Stimulated activated CD8-positive, alpha-beta memory T cell treated with anti-CD3 and anti-CD28 coated beads, Interleukin-7, amount 100 ng/mL, for 48 hours (primary cell): ENCODE data around the gene PDXDC1.
A peak's percentile ranks its signal among the peaks of the same experiment; 100 is the strongest.
"Not testable (repeated sequence)": the region's sequence is repeated elsewhere in the genome, so short reads cannot be mapped to it uniquely, and the experiment has no call there.

ENCODE experiments used
- DNase-seq, 2 donors: peaks; one replicate each; pipeline ENCODE4 v3.0.0-alpha.2; 2020; ENCODE audit warnings: low read depth in 1 of 2; ENCODE audit errors: extremely low read depth in 1 of 2

Gene PDXDC1

DNA sequence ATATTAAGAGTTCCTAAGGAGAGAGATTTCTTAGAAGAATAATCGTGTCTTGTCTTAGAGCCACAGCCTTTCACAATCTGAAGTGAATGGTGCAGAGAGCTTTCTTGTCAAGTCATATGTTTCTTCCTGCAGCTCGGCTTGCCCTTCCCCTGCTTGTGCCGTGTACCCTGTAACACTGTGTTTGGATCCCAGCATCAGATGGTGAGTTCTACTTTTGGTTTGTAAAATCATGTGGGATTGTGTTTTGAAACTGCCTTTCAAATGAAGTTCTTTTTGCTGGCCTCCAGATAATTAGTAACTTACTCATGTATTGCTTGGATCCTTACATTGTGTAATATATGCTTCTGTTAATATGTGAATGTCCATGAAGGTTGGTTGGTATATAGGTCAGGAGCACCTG, 33.8 kb downstream of the PDXDC1 start:
- DNase-seq: not testable (repeated sequence)

DNA sequence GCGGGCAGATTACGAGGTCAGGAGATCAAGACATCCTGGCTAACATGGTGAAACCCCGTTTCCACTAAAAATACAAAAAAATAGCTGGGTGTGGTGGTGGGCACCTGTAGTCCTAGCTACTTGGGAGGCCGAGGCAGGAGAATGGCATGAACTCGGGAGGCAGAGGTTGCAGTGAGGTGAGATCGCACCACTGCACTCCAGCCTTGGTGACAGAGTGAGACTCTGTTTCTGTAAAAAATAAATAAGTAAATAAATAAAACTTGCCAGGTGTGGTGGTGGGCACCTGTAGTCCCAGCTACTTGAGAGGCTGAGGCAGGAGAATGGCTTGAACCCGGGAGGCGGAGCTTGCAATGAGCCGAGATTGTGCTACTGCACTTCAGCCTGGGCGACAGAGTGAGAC, 38.1 kb downstream of the PDXDC1 start:
- DNase-seq: not testable (repeated sequence)

DNA sequence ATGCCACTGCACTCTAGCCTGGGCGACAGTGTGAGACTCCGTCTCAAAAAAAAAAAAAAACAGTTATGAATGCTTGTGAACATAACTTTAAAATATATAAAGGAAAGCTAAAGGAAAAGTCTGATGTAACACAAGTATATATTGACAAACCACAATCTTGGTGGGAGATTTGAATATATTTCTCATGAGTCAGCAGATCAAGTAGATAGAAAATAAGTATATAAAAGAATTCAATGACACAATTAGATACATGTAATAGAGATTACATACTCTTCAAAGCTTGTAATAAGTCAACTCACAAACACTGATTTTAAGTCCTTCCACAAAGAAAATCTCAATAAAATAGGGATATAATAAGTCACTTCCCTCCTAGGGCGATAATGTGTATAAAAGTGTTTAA, 40.8 kb downstream of the PDXDC1 start:
- not testable (repeated sequence) for DNase-seq

DNA sequence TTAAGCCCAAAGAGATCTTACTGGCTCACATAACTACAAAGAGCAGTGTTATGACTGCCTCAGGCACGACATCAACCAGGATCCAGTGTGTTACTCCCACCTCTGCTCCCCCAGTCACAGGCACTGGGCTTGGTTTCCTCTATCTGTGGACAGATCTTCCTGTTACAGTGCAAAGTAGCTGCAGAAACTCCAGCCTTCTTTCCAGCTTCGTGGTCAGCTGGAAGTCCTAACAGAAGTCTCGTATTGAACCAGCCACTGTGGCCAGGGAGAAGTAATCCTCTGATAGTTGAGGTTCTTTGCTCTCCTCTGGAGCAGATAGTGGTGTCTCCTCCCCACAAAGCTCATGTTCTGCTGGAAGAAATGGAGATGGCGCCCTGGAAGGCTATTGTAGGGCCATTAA, 41.5 kb downstream of the PDXDC1 start:
- not testable (repeated sequence) for DNase-seq

DNA sequence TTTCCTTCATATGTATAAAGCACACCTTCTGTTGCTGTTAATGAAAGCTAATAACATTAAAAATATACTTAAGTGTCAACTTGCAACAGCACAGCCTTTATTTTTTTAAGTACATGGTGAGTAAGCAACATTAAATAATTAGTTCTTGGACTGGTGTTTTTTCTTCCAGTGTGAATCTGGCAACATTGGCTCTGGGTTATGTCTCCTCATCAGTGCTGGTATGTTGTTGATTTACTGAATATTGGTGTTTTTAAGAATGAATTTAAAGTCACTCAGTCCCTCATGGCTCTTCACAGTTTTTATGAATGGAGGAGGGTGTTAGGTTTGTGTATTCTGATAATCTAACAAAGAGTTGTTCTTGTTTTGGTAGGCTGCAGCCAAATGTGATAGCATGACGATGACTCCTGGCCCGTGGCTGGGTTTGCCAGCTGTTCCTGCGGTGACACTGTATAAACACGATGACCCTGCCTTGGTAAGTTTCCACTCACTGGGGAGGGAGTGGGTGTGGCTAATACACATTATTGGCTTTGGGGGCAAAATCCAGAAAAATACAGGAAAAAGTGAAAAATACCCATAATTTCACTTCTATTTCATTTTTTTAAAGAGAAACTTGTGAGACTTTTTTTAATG, 42.2 kb downstream of the PDXDC1 start:
- DNase-seq: not testable (repeated sequence)

DNA sequence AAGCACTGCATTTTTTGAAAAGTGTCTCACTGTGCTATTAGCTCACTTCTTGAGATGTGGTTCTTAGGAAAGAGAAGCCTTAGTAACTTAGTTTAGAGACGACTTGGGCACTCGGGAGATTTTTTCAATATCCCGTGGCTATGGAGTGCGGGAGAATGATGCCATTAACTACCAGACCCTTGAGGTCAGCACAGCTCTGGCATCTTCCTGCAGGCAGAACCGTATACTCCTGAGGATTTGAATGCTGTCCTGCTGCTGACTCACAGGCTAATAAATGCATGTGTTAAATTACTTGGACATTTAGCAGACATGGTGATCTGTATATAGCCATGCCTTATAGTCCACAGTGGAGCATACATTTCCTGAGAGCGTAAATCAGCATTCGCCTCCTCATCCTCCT, 46.6 kb downstream of the PDXDC1 start:
- not testable (repeated sequence) for DNase-seq

DNA sequence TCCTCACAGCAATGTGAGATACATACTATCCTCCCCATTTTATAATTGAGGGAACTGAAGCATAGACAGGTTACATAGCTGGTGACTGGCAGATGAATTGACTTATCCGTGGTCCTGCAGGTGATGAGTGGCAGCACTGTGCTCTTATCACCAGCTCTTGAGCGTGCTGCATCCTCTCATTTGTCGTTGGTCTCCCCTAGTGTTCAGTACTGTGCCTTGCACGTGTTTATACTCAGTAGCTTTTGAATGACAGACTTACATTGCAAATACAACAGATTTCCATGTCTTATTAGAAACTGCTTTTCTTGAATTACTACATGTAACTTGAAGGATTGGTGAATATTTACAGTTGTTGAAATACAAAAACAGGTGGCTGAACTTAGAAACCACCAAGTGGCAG, 47.4 kb downstream of the PDXDC1 start:
- DNase-seq: peak in 1 of 2 donors; percentile 12

DNA sequence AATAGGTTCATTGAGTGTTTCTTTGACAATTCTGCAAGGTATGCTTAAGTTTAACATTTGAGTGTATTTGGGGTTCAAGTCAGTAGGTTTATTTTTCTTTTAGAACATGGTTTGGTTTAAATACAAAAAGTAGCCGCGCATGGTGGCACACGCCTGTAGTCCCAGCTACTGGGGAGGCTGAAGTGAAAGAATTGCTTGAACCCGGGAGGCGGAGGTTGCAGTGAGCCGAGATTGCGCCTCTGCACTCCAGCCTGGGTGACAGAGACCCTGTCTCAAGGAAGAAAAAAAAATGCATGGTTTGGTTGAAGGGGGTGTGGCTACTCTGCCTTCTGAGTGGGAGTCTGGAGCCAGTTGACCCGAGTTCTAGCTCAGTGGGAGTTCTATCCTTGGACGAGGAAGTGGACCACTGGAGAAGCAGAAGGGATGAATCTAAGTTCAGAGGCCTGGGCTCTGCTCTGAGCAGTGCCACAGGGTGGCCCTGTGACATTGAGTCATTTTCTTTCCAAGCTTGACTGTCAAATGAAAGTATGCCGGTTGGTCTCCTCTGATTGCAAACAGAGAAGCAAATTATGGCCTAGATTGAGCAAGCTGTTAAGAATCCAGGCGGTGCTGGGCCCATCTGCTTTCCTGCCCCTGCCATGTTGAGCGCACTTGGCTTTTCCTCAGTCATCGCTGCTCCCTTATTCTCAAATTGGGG, 48.7 kb downstream of the PDXDC1 start:
- not testable (repeated sequence) for DNase-seq

DNA sequence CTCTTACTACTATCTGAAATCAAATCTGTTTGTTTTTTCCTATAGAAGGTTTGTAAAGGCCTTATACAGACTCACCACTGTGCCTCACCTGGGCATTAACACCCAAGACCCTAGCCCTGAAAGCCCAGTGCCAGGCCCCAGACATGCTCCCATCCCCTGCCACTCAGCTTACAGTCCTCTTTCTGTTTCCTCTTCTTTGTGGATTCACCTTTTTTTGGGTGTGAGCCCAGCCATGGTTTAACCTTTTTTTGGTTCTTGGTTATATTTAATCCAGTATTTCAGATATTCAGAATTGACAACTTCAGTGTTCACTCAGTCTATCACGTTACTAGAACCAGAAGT, 50.0 kb downstream of the PDXDC1 start:
- DNase-seq: not testable (repeated sequence)

DNA sequence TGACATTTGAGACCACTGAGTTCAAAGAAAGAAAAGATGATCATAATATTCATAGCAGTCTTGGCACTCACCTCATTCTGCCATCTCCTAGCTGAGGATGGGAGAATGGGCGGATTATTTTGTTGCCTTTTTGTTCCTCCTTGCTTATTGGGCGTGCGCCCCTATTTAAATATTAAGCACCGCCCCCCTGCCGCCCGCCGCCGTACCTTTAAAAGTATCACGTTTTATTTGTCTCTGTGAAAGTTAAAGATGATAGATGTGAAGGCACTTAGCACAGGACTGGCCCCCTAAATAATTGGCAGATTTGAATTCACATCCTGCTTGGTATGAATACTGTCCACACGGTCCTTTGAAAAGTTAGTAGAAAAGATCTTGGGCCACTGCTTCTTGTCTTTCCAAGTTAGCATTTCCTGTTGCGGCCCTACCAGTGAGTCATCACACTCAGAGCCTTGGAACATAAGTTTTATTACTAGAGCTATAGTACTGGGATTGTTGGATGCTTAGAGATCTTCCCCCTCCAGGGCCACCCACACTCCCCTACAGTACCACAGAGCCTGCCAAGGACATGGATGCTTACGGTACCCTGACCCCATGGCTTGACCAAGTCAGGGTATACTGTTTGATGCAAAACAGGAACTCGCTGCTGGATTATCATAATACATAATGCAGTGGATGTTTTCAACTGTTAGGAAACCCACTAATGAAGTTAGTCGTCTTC, 50.6 kb downstream of the PDXDC1 start:
- not testable (repeated sequence) for DNase-seq

DNA sequence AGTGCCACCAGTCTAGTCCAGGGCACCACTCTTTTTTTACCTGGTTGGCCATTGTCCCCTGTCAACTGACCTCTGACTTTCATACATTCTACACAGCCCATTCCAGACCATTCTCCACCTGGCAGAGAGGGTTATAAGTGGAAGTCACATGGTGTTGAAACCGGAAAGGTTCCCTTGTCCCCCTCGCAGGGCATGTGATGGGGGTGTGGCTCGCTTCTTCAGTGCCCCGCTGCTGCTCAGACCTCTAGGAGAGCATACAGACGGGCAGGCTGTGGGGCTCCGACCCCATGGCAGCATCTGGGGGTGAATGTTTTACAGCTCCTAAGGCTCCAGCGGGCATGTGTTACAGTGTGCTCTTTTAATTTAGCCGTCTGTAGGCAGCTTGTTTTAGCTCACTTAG, 52.2 kb downstream of the PDXDC1 start:
- not testable (repeated sequence) for DNase-seq

DNA sequence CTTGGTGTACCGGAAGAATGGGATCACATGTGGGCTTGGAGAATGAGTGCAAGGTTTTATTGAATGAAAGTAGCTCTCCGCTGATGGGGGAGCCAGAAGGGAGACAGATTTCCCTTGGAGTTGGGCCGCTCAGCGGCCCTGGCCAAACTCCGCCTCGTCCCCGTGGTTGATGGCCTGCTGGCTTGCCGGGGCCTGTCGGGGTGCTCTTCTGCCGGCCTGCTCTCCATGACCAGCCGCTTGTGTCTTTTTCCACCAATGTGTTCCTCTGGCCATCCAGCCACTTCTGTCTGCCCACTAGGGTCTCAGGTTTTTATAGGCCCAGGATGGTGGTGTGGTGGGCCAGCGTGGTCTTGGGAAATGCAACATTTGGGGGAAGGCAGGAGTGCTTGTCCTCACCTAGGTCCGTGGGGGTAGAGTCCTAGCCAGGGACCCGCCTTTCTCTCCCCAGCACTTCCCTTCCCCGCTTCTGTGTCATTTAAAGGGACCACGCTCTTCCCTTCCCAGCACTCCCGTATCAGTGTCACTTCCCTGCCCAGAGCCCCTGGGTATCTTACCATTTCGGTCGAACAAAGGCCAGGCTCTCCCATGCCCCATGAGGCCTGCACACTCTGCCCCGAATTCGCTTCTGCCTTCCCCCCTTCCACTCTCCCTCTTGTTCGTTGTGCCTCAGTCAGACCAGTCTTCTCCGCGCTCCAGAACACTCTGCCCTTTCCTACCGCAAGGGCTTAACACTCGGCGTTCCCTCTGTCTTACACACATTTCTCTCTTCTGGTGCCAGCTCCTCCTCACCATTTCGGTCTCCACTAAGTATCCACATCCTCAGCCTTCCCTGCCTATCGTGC, 52.9 kb downstream of the PDXDC1 start:
- not testable (repeated sequence) for DNase-seq

DNA sequence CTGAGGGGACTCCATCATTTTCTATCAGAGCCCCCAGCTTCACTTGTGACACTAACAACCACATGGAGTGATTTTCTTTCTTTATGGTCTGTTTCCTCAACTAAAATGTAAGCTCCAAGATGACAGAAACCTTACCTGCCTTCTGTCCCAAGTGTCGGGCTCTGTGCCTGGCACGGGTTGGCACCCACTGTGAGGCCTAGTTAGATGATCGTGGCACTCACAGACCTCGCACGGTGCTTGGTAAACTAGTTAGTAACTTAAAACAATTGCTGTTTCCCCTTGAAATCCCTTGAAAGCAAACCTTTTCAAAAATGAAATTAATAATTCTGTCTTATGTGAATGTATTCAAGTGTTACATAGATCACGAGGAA, 53.5 kb downstream of the PDXDC1 start:
- DNase-seq: not testable (repeated sequence)

DNA sequence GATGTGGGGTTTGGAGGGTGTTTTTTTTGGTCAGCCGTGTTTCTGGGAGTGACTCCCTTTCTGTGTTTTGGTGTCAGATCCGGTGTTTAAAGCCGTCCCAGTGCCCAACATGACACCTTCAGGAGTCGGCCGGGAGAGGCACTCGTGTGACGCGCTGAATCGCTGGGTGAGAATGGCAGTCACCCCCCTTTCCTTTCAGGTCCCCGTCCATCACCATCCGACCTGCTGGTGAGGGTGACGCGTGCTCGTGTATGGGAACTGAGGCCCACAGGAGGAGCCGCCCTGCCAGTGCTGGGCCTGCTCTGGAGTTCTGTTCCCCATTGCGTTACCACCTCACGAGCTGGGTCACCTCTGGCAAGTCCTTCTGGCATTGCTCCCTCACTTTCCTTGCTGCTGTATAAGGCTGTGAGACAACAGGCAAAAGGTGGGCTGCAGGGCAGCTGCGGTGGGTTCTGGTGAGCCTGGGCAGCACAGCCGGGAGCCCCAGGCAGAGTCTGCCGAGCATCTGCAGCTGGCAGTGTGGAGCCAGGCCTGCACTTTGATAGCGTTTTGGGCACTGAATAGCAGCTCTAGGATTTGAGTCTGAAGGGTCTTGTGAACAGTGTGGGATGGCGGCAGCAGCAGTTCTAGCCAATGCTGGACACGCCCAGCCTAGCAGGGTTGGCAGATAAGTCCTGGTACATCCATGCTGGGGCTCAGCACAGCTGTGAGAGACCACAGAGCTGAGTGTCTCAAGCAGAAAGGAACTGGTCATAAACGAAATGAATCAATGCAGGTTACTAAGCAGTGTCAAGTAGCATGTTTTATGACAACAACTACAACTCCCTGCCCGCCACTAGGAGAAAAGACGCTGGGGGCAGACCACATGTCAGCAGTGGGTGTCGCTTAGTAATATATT, 54.2 kb downstream of the PDXDC1 start:
- not testable (repeated sequence) for DNase-seq

DNA sequence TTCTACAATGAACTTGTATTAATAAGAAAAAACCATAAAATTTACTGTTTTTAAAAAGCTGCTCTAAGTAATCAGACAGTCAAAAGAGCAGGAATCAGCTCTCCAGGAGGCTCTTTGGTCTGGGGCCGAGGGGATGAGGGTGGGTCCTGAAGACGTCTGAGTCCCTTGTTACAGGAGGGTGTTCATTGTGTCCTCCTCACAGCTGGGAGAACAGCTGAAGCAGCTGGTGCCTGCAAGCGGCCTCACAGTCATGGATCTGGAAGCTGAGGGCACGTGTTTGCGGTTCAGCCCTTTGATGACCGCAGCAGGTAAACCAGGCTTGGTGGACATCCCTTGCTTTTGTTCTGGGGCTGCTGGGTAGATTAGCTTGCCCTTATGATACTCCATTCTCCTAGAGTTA, 54.9 kb downstream of the PDXDC1 start:
- not testable (repeated sequence) for DNase-seq

DNA sequence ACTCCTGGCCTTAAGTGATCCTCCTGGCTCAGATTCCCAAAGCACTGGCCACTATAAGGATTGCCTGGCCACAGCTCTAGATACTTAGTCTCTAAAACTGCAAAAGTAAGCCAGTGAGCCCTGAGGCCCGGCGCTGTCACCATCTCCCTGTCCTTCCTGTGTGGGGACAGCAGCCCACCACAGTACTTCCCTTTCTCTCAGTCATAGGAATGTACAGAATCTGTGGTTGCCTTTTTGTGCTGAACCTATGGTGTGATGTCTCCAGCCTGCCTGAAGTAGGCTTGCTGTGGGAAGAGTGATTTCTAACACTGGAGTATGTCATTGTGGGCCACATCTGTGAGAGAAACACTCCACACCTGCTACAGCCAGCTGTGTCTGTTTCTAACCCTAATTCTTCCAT, 56.4 kb downstream of the PDXDC1 start:
- no peak for DNase-seq

DNA sequence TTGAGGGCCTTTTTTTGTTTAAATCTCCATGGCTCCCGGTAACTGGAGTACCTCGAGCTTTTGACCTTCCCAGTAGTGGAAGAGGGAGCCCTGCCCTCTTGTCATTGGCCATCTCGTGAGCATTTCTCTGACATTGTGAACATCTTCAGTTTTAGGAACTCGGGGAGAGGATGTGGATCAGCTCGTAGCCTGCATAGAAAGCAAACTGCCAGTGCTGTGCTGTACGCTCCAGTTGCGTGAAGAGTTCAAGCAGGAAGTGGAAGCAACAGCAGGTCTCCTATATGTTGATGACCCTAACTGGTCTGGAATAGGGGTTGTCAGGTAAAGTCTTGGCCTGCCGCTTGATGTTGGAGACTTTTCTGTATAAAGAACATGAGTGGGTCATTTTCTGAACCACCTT, 56.8 kb downstream of the PDXDC1 start:
- no peak for DNase-seq

DNA sequence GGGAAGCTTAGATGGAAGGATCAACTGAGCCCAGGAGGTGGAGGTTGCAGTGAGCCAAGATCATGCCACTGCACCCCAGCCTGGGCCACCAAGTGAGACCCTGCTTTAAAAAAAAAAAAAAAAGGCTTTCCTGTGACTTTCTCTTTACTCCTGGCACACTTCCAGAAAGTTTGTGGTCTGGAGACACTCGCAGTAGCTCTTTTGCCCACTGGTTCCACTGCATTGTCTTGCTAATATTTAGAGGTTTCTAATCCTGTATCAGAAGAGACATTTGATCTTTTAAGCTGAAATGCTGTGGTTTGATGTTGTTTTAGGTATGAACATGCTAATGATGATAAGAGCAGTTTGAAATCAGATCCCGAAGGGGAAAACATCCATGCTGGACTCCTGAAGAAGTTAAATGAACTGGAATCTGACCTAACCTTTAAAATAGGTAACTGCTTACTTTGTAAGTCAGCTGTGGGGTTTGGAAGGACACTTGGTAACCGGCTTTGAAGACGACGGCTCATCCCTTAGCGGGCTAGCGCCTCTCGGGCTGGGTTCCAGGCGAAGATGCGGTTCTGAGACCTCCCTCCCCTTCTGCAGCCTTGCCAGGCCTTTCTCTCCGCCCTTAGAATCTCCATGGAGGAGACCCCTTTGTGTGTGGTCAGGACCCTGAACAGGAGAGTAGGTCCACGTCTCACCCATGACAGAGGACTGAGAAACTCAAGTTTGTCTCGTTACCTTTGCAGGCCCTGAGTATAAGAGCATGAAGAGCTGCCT, 57.9 kb downstream of the PDXDC1 start:
- no peak for DNase-seq

DNA sequence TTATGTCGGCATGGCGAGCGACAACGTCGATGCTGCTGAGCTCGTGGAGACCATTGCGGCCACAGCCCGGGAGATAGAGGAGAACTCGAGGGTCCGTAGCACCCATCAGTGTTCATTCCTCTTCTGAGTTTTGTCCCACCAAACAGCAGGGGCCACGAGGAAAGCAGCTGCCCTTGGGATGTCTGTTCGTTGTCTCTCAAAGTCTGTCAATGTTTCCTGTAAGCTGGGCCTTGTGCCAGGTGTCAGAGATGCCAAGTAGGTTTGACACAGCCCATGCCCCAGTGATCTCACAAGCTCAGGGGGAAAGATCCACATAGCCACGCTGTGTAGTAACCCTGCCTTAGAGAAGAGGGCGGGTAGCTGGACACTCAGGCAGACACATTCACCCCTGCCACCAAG, 58.5 kb downstream of the PDXDC1 start:
- no peak for DNase-seq
